Measurements from ENCODE around the gene SLC48A1. TPM values are rescaled to one million over a fixed set of nuclear protein-coding genes. Genes with fewer than 3 reads are reported as not detected.

Gene SLC48A1
- total RNA-seq, 1 experiment from 2014 or later = 19.4 TPM

DNA sequence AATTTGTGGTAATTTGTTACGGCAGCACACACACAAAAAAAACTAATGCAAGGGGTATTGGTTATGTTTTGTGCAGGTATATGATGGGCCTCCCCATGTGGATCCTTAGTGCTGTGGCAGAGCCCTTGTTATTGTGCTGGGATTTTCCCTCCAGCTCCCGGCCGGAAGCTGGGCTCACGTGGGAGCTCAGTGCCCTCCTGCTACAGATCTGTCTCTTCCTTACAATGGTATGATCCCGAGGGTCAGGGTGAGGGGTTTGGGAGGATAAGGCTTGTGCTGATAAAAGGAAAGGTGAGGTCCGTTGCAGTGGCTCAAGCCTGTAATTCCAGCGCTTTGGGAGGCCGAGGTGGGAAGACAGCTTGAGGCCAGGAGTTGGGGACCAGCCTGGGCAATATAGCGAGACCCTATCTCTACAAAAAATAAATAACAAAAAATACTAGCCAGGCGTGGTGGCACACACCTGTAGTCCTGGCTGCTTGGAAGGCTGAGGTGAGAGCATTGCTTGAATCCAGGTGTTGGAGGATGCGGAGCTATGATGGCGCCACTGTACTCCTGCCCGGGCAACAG is 861 bp upstream of the SLC48A1 start:
- peak overlapping the region; percentile 74 for H3K4me3 Mint-ChIP-seq (ENCODE audit: unreplicated experiment)
- no peak for DNase-seq (ENCODE audit: unreplicated experiment)
- BruUV-seq (replicated peaks) = no TSS peak
- peak overlapping the region; percentile 59 for H3K27ac Mint-ChIP-seq (ENCODE audit: low read depth, unreplicated experiment)
- no peaks in the 10 kb centered on the region for H3K36me3 Mint-ChIP-seq (ENCODE audit: insufficient read depth, unreplicated experiment)
- intact Hi-C loops (cut with micrococcal nuclease) = no loop called here
- TF ChIP-seq, protein P1, sequence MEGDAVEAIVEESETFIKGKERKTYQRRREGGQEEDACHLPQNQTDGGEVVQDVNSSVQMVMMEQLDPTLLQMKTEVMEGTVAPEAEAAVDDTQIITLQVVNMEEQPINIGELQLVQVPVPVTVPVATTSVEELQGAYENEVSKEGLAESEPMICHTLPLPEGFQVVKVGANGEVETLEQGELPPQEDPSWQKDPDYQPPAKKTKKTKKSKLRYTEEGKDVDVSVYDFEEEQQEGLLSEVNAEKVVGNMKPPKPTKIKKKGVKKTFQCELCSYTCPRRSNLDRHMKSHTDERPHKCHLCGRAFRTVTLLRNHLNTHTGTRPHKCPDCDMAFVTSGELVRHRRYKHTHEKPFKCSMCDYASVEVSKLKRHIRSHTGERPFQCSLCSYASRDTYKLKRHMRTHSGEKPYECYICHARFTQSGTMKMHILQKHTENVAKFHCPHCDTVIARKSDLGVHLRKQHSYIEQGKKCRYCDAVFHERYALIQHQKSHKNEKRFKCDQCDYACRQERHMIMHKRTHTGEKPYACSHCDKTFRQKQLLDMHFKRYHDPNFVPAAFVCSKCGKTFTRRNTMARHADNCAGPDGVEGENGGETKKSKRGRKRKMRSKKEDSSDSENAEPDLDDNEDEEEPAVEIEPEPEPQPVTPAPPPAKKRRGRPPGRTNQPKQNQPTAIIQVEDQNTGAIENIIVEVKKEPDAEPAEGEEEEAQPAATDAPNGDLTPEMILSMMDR (IDR thresholded peaks at IDR 0.05; ENCODE audit: unreplicated experiment) = no peak
- CTCF ChIA-PET = interaction anchor here (0.7 to 38.2 kb wide), 9 partner anchors 10 to 62 kb away, joined by 3 to 843 read pairs (median 6); partner anchors contain the start of gene RAPGEF3
- peaks cover 16% of the 10 kb centered on the region for H3K4me1 Mint-ChIP-seq (ENCODE audit: insufficient read depth, unreplicated experiment)
- H3K27me3 Mint-ChIP-seq (ENCODE audit: insufficient read depth, unreplicated experiment) = no peaks in the 10 kb centered on the region
- no peaks in the 10 kb centered on the region for H3K9me3 Mint-ChIP-seq (ENCODE audit: unreplicated experiment)
- POLR2A ChIA-PET = interaction anchor here (0.6 to 2.7 kb wide), 8 partner anchors 14 to 408 kb away, joined by 3 to 19 read pairs (median 4); no protein-coding TSS in a partner anchor

- Mint-ChIP-seq H3K4me3 (ENCODE audit: unreplicated experiment) (peak overlapping the region; percentile 74), H3K27me3 (ENCODE audit: insufficient read depth, unreplicated experiment) (no peaks in the 10 kb centered on the region), H3K9me3 (ENCODE audit: unreplicated experiment) (no peaks in the 10 kb centered on the region), H3K27ac (ENCODE audit: low read depth, unreplicated experiment) (peak overlapping the region; percentile 59), H3K36me3 (ENCODE audit: insufficient read depth, unreplicated experiment) (no peaks in the 10 kb centered on the region), H3K4me1 (ENCODE audit: insufficient read depth, unreplicated experiment) (peaks cover 13% of the 10 kb centered on the region)
- BruUV-seq (replicated peaks) = no TSS peak
- intact Hi-C loops (cut with micrococcal nuclease) = no loop called here
- ChIA-PET CTCF (interaction anchor here (0.6 to 38.2 kb wide), 9 partner anchors 9 to 61 kb away, joined by 3 to 843 read pairs (median 4); partner anchors contain the start of gene RAPGEF3), POLR2A (interaction anchor here (0.6 to 2.7 kb wide), 8 partner anchors 15 to 408 kb away, joined by 3 to 19 read pairs (median 4); no protein-coding TSS in a partner anchor)
- DNase-seq (ENCODE audit: unreplicated experiment) = no peak
- TF ChIP-seq, protein P1 (IDR thresholded peaks at IDR 0.05; ENCODE audit: unreplicated experiment) = no peak
Measured at GRCh38 chr12:47772738-47773061, 338 bp upstream of the SLC48A1 start.

DNA sequence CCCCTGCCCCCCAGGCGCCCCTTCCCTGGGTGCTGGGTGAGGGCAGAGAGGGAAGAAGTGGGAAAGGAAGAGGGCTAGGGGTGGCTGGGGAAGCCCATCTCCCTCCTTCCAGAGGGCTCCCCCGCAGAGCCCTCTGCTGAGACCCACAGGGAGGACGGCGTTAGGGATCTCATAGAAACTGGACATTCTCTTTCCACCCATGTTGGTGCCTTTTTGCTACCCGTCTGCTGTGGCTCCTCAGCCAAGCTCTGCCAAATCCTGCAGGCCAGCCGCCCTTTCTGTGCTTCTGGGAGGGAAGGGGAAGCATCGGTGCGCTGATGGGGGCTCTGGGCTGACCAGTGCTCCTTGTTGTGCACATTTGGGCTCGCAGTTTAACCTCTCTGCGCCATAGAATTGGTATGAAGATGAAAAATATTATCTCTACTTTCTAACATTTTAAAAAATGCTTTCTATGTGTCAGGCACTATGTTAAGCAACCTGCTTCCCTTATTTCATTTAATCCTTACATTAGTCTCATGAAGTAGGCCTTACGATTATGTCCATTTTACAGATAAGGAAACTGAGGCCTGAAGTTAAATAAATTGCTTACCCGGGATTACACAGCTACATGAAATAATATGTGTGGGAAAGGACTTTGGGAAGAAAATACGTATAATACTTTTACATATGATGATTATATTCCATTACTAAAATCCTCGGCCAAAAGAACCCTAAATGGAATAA is 981 bp downstream of the SLC48A1 start:
- Mint-ChIP-seq H3K27ac (ENCODE audit: low read depth, unreplicated experiment) (no peak overlapping the region), H3K36me3 (ENCODE audit: insufficient read depth, unreplicated experiment) (no peaks in the 10 kb centered on the region), H3K4me3 (ENCODE audit: unreplicated experiment) (peak overlapping the region; percentile 74), H3K9me3 (ENCODE audit: unreplicated experiment) (no peaks in the 10 kb centered on the region), H3K4me1 (ENCODE audit: insufficient read depth, unreplicated experiment) (peaks cover 18% of the 10 kb centered on the region), H3K27me3 (ENCODE audit: insufficient read depth, unreplicated experiment) (no peaks in the 10 kb centered on the region)
- TSS peak; percentile 46 for BruUV-seq (replicated peaks)
- intact Hi-C loops (cut with micrococcal nuclease) = no loop called here
- ChIA-PET POLR2A (interaction anchor here (0.6 to 3.8 kb wide), 5 partner anchors 22 to 67 kb away, joined by 3 to 25 read pairs (median 13); no protein-coding TSS in a partner anchor), CTCF (interaction anchor here (0.6 to 38.2 kb wide), 7 partner anchors 8 to 1828 kb away, joined by 3 to 843 read pairs (median 3); no protein-coding TSS in a partner anchor)
- TF ChIP-seq, protein P1 (IDR thresholded peaks at IDR 0.05; ENCODE audit: unreplicated experiment) = no peak
- DNase-seq (ENCODE audit: unreplicated experiment) = no peak

DNA sequence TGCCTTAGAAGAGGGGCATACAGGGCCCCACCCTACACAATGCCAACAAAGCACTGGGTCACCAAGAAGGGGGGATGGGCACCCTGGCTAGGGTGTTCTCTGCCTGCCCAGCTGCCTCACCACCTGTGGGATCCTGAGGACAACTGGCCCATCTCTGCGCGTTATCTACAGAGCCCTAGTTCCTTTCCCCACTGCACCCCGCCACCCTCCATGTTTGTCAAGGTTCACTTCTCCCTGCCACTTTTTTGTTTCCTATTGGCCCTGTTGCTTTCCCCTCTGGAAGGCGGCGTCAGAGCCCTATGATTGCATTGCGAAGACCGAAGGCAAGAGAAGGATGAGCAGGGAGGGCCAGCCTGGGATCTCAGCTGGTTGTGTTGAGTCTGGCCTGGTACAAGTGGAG is 1.6 kb downstream of the SLC48A1 start:
- ChIA-PET CTCF (interaction anchor here (0.6 to 38.2 kb wide), 7 partner anchors 8 to 1829 kb away, joined by 3 to 843 read pairs (median 6); no protein-coding TSS in a partner anchor), POLR2A (interaction anchor here (0.6 to 3.8 kb wide), 2 partner anchors 31 to 66 kb away, joined by 3 to 25 read pairs; no protein-coding TSS in a partner anchor)
- Mint-ChIP-seq H3K27ac (ENCODE audit: low read depth, unreplicated experiment) (no peak overlapping the region), H3K4me1 (ENCODE audit: insufficient read depth, unreplicated experiment) (peaks cover 18% of the 10 kb centered on the region), H3K36me3 (ENCODE audit: insufficient read depth, unreplicated experiment) (no peaks in the 10 kb centered on the region), H3K27me3 (ENCODE audit: insufficient read depth, unreplicated experiment) (no peaks in the 10 kb centered on the region), H3K4me3 (ENCODE audit: unreplicated experiment) (peak overlapping the region; percentile 74), H3K9me3 (ENCODE audit: unreplicated experiment) (no peaks in the 10 kb centered on the region)
- no peak for DNase-seq (ENCODE audit: unreplicated experiment)
- BruUV-seq (replicated peaks) = no TSS peak
- intact Hi-C loops (cut with micrococcal nuclease) = loop anchor here (5.0 kb wide), 2 partner anchors 43 to 122 kb away; partner anchors contain the start of gene HDAC7
- TF ChIP-seq, protein P1 (IDR thresholded peaks at IDR 0.05; ENCODE audit: unreplicated experiment) = no peak
